Measurements from ENCODE around the gene SLC30A4. TPM values are rescaled to one million over a fixed set of nuclear protein-coding genes. Genes with fewer than 3 reads are reported as not detected.

The SLC30A4 gene
- polyA plus RNA-seq, 1 experiment = 5.1 TPM

DNA sequence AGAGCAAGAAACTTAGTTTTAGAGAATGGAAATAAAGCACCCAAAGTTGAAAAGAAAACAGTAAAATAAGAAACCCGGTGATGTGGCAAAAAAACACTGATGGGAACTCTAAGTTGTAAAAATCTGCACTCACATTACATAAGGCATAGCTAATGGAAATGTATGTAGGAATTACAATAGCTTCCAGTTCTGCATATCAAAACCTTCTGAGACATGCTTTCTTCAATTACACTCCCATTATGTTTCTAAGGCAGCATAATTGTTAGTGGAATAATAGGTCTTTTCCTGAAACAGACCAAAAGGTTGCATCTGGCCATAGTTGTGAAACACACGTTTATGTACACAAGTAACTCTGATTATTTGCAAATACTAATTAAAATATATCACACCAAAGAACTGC lies 41.4 kb downstream of the SLC30A4 start:
- Histone ChIP-seq H3K4me3 (ENCODE audit: low read depth, low read length) (no peak overlapping the region), H3K27ac (ENCODE audit: low read depth, low read length) (no peak overlapping the region), H3K27me3 (ENCODE audit: control insufficient read depth, insufficient read depth, low read length) (no peaks in the 10 kb centered on the region), H3K9me3 (ENCODE audit: control insufficient read depth, insufficient read depth, low read length) (no peaks in the 10 kb centered on the region)
- ChIA-PET POLR2A (no interaction called here), CTCF (interaction anchor here (0.9 to 1.6 kb wide), 6 partner anchors 22 to 363 kb away, joined by 3 to 6 read pairs (median 4); no protein-coding TSS in a partner anchor)
- no peak for DNase-seq (ENCODE audit: low read depth, low spot score)
- TF ChIP-seq CTCF (IDR thresholded peaks at IDR 0.05; ENCODE audit: low read depth, low read length) = no peak

GRCh38 chr15:45476410-45476809 lies 46.1 kb downstream of the SLC30A4 start:
- no peak overlapping the region for H3K27ac ChIP-seq (ENCODE audit: low read depth, low read length)
- no peaks in the 10 kb centered on the region for H3K9me3 ChIP-seq (ENCODE audit: control insufficient read depth, insufficient read depth, low read length)
- no peak for TF ChIP-seq CTCF (IDR thresholded peaks at IDR 0.05; ENCODE audit: low read depth, low read length)
- H3K27me3 ChIP-seq (ENCODE audit: control insufficient read depth, insufficient read depth, low read length) = peaks cover 3% of the 10 kb centered on the region
- CTCF ChIA-PET = interaction anchor here (2.8 kb wide), 1 partner anchor 18 kb away, joined by 15 read pairs; no protein-coding TSS in a partner anchor
- POLR2A ChIA-PET = no interaction called here
- no peak for DNase-seq (ENCODE audit: low read depth, low spot score)
- H3K4me3 ChIP-seq (ENCODE audit: low read depth, low read length) = no peak overlapping the region

DNA sequence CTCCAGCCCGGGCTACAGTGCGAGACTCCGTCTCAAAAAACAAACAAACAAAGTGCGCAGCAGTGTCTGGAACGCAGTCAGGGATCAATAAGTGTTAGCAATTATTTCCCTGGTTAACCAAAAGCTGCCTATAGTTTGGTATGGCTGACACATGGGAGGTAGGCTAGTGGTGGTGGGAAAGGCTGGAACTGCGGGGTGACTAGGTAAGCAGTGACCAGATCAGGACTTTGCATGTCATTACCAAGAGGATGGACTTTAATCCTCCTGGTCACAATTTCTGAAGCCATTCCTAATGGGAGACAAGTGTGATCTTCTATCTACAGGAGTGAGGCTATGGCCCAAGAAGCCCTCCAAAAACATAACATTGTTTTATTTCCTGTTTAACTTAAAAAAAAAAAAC lies 47.8 kb downstream of the SLC30A4 start:
- DNase-seq (ENCODE audit: low read depth, low spot score) = no peak
- ChIA-PET POLR2A (no interaction called here), CTCF (interaction anchor here (0.7 to 3.4 kb wide), 5 partner anchors 16 to 138 kb away, joined by 3 to 25 read pairs (median 10); no protein-coding TSS in a partner anchor)
- H3K27ac ChIP-seq (ENCODE audit: low read depth, low read length) = no peak overlapping the region
- peaks cover 5% of the 10 kb centered on the region for H3K27me3 ChIP-seq (ENCODE audit: control insufficient read depth, insufficient read depth, low read length)
- H3K9me3 ChIP-seq (ENCODE audit: control insufficient read depth, insufficient read depth, low read length) = no peaks in the 10 kb centered on the region
- H3K4me3 ChIP-seq (ENCODE audit: low read depth, low read length) = no peak overlapping the region
- no peak for TF ChIP-seq CTCF (IDR thresholded peaks at IDR 0.05; ENCODE audit: low read depth, low read length)

DNA sequence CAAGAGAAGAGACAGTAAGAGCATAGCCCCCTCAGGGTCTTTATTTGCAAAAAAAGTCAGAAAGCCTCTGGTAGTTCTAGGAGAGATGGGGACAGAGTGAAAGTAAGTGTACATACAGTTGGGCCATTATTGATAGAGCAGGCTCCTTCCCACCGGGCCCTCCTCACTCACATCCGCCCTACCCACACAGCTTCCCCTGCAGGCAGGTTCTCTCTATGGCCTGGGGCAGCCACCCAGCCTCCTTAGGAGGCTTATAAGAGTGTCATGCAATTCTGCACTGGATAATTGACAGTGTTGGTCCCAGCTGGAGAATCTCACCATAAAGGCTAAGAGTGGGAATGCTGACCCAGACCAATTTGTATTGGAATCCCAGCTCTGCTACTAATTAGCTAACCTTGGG lies 49.5 kb downstream of the SLC30A4 start:
- CTCF ChIA-PET = interaction anchor here (0.6 to 3.4 kb wide), 3 partner anchors 14 to 140 kb away, joined by 3 to 25 read pairs (median 18); no protein-coding TSS in a partner anchor

More for the DNA sequence above, 49.5 kb downstream of the SLC30A4 start:
- no peak for DNase-seq (ENCODE audit: low read depth, low spot score)
- H3K9me3 ChIP-seq (ENCODE audit: control insufficient read depth, insufficient read depth, low read length) = no peaks in the 10 kb centered on the region
- peaks cover 10% of the 10 kb centered on the region for H3K27me3 ChIP-seq (ENCODE audit: control insufficient read depth, insufficient read depth, low read length)
- H3K4me3 ChIP-seq (ENCODE audit: low read depth, low read length) = no peak overlapping the region
- POLR2A ChIA-PET = no interaction called here
- no peak for TF ChIP-seq CTCF (IDR thresholded peaks at IDR 0.05; ENCODE audit: low read depth, low read length)
- no peak overlapping the region for H3K27ac ChIP-seq (ENCODE audit: low read depth, low read length)

Measured in AG04450 (cell line).